ENCODE data around the gene TMEM229A.

GRCh38 chr7:124035706-124036105 is 2.8 kb upstream of the TMEM229A start:
- no peak for TF ChIP-seq RAD21 (IDR thresholded peaks at IDR 0.05 in 1 of 2, conservative IDR thresholded peaks at IDR 0.05 in 1 of 2; ENCODE audit: low read depth in 2 of 2, low read length in 2 of 2)
- no peak for TF ChIP-seq MAFK (IDR thresholded peaks at IDR 0.05; ENCODE audit: low read depth, low read length)
- TF ChIP-seq KDM1A (IDR thresholded peaks at IDR 0.05; ENCODE audit: borderline replicate concordance, low read length): no peak
- no peak for TF ChIP-seq CTCF (IDR thresholded peaks at IDR 0.05; ENCODE audit: control extremely low read depth in 1 of 3, insufficient read depth in 1 of 3, low read depth in 1 of 3, low read length in 3 of 3)
- TF ChIP-seq EZH2 (IDR thresholded peaks at IDR 0.05; ENCODE audit: low read depth, low read length, severe bottlenecking): no peak
- TF ChIP-seq SP1 (IDR thresholded peaks at IDR 0.05; ENCODE audit: low read depth, low read length): no peak
- TF ChIP-seq SIN3A (conservative IDR thresholded peaks at IDR 0.05 in 1 of 2, IDR thresholded peaks at IDR 0.05 in 1 of 2; ENCODE audit: low read depth in 1 of 2, low read length in 2 of 2): no peak
- TF ChIP-seq GTF2F1 (IDR thresholded peaks at IDR 0.05; ENCODE audit: borderline replicate concordance, low read depth, low read length): no peak
- no peak for TF ChIP-seq TAF1 (IDR thresholded peaks at IDR 0.05; ENCODE audit: low read depth, low read length)
